HS-27A (cell line): ENCODE measurements around the gene GNG5.
"Not testable (repeated sequence)": the region's sequence is repeated elsewhere in the genome, so short reads cannot be mapped to it uniquely, and the experiment has no call there.

Source experiments
- DNase-seq: peaks from one replicate; pipeline ENCODE4 v3.0.0-alpha.2; 2012; ENCODE audit warnings: low read depth, missing footprints

The GNG5 gene

DNA sequence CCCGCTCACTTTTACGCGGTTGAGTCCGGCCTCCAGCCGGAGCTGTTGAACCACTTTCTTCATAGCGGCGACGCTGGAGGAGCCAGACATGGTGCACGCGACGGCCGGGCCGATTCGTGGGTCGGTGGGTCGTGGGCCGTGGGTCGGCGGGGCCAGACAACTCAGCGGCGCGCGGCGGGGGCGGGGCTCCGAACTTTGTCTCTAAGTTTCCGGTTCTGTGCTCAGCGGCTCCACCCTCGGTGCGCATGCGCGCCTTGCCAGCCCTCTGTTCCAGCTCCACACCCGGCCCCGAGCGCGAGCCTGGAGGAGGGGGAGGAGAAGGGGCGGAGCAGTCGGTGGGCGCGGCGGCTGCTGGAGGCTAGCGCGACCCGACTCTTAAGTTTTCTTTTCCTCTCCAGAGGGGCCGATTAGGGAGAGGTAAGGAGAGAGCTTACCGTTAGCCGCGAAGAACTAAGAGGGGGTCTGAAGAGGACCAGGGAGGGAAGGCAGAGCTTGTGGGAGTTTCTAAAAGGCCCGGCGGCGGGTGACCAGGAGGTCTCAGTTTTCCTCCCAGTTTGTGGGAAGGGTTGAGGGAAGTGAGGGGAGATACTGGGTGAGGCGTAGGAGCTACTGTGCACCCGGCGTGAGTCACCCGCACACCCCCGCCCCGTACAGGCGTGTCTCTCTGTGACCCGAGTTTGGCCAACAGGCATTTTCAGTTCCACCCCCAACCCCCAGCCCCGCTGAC, at the start of gene GNG5, which contains the start of gene SPATA1:
Gene GNG5 (minus strand): TSS at position 580 of the 727 bp plus-strand sequence. CDS start 490 bp downstream, at position 90.
Gene SPATA1 (plus strand): TSS at position 385 of the 727 bp plus-strand sequence. CDS start 9,974 bp downstream, outside the sequence.
- peak; percentile 92 for DNase-seq

DNA sequence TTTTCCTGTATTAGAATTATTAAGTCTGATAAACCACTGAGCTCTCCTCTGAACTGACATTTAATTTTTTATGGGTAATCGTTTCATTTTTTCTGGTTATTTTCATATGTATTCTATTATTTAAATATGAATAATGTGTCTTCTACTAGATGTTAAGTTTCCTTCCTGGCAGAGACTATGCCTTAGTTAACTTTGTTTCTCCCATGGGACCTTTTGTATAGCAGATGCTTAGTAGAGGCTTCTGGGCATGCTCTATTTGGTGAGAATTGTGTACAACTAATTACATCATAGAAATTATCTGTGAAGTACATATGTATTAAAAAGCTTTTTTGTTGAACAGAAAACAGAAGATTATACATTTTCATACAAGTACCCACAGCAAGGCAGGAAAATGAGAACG, 44.4 kb upstream of the GNG5 start:
- DNase-seq, result no peak

DNA sequence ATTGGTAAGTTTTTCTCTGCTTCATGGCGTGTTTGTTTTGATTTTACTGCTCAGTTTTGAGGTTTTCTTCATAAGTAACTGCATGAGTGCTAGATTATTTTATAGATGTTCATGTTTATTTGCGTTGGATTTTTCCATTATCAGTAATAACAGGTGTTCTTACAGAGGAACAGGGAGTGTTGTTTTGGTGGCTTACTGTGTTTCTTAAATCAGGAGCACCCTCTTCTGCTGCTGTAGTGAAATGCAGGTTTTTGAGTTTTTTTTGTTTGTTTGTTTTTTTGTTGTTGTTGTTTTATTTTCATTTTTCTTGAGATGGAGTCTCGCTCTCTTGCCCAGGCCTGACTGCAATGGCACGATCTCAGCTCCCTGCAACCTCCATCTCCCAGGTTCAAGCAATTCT, 35.3 kb upstream of the GNG5 start:
- DNase-seq, result no peak

DNA sequence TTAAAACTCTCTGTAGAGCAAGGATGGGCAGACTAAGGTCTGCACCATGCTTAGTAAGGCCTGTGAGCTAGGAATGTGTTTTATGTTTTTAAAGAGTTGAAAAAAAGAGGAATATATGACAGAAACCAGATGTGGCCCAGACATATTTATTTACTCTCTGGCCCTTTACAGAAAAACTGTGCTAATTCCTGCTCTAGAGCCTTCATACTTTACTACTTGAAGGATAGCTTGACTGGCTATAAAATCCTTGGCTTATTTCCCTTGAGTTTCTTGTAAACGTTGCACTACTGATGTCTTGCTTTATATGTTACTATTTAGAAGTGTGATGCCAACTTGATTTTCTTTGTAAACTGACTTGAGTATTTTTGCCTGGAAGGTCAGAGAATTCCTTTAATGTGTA, 34.4 kb upstream of the GNG5 start:
- DNase-seq, result no peak

DNA sequence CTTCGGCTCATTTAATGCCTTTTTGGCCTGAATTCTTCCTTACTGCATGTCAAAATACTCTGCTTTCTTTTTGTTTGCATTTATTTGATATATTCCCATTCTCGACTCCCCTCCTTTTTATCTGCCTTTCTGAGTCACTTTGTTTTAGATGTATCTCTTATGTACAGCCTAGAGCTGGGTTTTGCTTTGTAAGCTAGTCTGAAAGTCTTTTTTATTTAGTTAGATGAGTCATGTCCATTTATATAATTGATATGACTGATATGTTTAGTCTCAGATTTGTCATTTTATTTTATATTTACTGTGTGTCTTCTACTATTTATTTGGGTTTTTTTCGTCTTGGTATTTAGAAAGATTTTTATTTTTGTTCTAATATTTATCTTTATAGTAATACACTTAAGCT, 33.6 kb upstream of the GNG5 start:
- no peak for DNase-seq

DNA sequence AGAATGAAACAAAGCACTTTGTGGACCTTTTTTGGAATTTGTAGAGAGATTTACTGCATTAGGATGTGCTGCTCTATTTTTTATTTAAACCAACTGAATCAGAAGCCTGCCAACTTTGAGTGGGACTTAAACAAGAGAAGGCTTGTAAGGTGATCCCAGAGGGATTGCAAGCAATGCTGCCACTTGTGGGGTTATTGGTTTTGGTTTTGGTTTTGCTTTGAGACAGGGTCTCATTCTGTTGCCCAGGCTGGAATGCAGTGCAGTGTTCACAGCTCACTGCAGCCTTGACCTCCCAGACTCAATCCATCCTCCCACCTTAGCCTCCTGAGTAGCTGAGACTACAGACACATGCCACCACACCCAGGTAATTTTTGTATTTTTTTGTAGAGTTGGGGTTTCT, 32.2 kb upstream of the GNG5 start:
- DNase-seq, result no peak

DNA sequence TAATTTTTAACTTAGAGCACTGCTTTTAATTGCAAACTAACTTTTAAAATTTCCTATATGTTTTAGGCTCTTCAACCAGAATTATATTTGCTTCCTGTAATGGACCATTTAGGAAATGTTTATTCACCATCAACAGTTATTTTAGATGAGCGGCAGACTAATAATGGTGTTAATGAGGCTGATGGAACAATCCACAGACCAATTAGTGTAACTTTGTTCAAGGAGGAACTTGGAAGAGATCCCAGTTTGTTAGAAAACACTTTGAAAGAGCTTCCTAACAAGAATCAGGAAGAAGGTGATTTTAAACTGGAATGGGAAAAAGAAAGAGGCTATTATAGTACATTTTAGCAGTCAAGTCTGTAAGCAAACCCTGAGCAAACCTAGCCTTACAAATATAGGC, 19.4 kb upstream of the GNG5 start:
- DNase-seq, result no peak

DNA sequence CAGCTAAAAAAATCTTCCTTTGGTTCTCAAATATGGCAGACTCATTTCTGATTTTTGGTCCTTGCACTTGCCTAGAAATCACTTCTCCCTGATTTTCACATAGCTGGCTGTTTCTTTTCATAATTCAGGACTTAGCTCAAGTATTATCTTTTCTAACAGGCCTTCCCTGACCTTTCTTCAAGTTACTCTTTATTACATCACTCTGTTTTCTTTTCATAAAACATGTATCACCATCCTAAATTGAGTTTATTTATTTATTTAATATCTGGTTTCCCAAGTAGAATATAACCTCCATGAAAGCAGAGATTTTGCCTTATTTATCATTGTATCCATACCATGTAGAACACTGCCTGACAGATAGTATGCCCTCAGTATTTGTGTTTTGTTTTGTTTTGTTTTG, 18.2 kb upstream of the GNG5 start:
- no peak for DNase-seq

DNA sequence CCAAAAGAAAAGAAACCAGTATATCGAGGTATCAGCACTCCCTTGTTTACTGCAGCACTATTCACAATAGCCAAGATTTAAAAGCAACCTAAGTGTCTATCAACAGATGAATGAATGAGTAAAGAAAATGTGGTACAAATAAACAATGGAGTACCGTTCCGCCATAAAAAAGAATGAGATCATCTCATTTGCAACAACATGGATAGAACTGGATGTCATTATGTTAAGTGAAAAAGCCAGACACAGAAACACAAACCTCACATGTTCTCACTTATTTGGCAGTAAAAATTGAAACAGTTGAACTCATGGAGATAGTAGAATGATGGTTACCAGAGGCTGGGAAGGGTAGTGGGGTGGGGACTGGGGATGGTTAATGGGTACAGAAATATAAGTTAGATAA, 4.3 kb upstream of the GNG5 start:
- DNase-seq, result no peak

DNA sequence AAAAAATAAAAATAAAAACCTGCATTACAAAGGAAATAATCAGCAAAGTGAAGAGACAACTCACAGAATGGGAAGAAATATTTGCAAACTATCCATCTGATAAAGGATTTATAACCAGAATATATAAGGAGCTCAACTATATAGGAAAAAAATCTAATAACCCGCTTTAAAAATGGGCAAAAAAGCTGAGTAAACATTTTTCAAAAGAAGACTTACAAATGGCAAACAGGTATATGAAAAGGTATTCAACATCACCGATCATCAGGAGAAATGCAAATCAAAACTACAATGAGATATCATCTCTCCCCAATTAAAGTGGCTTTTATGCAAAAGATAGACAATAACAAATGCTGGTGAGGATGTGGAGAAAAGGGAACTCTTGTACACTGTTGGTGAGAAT, 3.8 kb upstream of the GNG5 start:
- no peak for DNase-seq

DNA sequence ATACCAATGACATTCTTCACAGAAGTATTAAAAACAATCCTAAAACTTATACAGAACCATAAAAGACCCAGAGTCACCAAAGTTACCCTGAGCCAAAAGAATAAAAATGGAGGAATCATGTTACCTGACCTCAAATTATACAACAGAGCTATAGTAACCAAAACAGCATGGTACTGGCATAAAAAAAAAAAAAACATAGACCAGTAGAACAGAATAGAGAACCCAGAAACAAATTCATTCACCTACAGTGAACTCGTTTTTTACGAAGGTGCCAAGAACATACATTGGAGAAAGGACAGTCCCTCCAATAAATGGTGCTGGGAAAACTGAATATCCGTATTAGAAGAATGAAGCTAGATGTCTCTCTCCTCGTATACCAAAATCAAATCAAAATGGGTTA, 2.6 kb upstream of the GNG5 start:
- DNase-seq, result no peak

DNA sequence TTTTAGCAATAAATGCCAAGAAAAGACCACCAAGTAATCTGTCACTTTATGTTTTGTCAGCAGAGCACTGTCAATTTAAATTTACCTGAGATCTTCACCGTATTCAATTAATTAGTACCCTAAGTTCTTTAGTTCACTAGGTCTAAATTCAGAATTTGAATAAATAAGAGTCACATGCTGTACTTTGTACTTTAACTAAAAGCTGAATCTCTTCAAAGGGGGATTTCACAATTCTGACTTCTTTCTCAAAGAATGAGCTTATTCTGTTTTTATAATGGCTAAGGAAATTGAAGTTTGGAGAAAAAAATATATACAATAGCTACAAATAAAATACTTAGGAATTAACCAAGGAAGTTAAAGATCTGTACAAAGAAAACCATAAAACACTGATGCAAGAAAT, 2.1 kb upstream of the GNG5 start:
- DNase-seq, result no peak

DNA sequence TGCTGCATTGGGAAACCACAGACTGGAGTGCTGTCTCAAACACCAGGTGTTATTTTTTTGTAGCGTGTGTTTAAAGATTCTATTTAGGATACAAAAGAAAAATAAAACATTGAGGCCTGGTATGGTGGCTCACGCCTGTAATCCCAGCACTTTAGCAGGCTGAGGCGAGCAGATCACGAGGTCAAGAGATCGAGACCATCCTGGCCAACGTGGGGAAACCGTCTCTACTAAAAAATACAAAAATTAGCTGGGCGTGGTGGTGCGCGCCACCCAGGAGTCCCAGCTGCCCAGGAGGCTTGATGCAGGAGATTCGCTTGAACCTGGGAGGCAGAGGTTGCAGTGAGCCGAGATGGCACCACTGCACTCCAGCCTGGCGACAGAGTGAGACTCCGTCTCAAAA, 1.5 kb upstream of the GNG5 start:
- DNase-seq, result not testable (repeated sequence)

DNA sequence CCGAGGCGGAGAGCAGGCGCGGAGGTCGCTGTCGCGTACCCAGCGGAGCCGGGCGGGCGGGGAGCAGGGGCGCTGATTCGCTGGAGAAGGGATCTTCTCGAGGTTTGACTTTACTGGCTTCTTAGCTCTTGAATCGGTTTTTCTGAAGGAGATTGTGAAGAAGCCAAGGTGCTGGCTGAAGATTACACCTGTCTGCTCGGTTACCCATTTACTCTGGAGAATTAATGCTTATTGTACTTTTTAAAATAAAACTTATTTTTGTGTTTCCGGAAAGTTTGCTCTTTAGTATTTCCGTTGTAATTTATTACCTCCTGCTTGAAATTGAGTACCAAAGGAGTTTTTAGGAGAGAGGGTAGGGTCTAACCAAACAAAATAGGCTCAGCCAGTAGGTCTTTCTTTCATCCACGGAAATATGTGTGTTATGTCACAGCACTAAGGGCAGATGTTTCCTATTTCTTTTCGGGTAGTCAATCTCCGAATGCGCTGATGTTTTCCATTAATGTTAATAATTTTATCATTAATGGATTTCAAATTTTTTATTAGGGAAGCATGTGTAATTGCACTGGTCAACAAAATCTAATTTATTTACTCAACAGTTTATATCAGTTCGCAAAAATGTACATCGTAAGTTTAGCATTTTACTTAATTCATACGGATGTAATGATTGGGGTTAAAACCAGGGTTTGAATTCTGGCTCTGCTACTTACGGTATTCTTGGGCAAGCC, 510 bp upstream of the GNG5 start:
- no peak for DNase-seq

DNA sequence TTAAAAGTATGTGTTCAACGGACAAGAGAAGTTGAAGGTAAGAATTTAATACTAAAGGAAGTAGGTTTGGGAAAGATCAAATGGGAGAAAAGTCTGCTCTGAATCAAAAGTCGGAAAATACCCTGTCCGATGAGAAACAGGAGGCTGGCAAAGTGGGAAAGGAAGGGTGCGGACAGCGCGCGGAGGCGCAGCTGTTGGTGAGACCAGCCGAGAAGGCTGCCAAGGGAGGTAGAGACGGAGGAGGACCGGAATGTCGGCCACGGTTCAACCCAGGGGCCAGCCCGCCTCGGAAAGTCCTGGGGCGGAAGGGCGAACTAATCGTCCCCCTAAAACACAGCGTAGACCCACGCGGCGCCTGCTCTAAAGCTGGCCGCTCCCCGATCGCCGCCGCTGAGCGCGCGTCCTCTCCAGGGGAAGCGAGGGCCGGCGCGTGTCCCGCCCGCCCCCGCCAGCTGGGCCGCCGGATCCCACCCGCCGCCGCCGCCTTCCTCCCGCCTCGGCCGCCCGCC, 834 bp downstream of the GNG5 start:
- peak; percentile 59 for DNase-seq

DNA sequence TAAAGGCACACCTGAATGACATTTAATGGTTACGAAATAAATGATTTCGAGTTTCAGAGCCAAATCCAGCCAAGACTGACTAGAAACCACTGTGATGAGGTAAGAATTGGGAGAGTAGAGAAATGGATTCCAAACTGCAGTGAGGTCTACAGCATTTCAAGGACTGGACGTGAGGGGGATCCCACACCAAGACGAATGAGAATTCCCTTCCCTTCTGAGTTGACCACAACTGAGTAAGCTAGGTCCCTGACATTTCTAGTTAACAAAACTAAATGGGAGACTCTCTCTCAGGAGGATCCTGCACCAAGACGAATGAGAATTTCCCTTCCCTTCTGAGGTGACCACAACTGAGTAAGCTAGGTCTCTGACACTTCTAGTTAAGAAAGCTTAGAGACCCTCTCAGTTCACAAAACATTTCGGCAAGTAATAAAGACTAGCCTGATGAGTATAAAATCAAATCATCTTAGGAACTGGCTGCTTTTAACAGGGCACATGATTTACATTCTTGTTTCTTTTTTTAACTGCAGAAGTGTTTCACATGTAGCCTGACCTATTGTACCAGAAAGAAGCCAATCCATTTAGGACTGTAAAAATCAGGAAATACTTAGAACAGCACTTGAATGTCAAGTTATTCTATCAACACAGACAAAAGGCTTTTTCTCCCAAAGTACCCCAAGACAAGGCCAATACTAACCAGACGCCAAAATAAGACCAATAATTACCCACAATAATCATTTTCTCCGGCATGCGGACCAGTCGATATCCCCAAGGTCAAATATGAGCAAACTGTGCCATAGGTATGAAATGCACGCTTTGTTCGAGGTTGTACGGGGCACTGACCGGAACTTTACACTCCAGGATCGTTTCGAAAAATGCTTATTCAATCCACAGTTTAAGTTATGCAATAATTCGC, 1.5 kb downstream of the GNG5 start:
- peak; percentile 29 for DNase-seq

DNA sequence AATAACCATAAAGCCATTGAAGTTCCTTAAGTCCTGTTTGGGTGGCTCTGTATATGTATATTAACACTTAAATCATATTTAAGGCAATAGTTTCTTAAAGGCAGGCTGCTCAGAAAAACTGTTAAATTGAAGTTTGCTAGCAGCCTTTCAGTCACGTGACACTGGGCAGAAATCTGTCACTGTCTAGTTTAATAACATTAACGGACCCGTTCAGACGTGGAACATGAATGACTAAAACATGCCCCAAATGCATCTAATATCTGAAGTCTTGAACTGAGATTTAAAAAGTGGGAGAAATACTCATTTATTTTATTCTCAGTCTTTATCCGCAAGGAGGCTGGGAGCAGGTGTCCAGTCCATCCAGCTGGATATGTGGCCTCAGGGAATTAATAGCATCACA, 3.5 kb downstream of the GNG5 start:
- DNase-seq, result no peak

DNA sequence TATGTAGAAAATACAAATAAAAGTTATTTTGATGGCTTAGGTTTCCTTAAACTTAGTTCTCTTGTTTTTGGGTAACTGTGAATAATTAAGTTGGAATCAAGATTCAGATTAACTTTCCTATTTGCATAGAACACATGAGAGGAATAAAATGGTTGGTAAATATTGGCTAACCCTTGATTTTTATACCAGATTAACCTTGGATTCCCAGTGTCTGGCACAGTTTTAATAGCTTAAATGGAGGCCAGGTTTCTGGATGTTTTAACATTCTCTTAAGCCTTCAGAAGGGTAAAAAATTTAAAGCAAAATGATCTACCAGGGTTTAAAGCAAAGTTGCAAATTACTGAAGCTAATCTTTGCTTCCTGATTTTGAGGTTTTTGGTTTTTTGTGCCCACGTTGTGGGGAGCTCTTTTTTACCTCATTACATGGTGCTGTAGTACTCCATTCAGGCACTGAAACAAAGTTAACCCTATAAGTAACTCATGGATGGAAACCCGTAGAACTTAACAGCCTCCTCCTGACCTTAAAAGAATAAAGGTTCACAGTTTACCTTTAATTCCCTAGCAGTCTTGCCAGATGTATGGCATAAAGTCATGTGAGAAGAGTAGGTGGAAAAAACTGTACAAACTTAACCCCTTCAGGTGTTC, 8.6 kb downstream of the GNG5 start:
- no peak for DNase-seq

DNA sequence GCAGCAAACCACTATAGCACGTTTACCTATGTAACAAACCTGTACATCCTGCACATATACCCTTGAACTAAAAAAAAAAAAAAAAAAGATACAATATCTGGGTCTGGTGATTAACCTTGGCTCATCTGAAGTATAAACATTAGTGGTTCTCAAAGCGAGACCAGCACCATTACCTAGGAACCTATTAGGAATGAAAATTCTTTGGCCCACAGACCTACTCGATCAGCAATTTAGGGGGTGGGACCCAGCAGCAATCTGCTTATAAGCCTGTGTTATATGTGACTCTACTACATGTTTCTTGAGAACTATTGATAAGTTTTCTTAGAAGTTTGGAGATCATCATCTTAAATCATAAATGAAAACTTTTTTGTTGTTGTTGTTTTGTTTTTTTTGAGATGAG, 9.9 kb downstream of the GNG5 start:
- no peak for DNase-seq

DNA sequence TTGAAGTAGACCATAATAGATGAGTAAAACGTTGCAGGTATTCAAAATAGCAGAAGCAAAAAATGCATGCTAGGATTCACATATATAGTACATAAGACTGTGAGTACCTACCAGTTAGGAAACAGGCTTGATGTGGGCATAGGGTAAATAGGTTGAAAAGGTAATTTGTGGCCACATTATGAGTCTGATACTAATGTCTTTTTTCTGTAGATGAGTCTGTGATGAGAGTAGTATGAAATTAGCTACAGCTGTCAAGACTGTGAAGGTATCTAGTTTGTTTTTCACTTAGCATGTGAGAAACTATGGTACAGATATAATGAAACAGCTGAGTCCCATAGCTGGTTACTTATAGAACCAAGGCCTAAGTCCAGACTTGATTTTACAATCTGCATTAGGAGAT, 12.6 kb downstream of the GNG5 start:
- DNase-seq, result no peak

DNA sequence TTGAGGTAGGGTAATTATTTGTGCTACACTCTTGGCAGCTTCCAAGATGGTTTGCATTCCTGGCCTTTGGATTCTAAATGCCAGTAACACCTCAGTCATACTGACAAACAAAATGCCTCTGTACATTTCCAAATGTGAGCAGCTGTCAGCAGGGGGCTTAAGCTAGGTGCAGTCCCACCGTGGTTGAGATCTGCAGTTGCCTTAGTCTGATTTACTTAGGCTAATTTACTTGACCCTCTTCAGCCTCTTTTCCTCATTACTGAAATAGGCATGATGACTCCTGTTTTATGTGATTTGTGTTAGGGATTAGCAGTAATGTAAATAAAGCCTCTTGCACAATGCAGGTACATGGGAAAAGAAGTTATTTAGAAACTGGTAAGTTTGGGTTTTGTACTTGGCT, 13.7 kb downstream of the GNG5 start:
- no peak for DNase-seq

DNA sequence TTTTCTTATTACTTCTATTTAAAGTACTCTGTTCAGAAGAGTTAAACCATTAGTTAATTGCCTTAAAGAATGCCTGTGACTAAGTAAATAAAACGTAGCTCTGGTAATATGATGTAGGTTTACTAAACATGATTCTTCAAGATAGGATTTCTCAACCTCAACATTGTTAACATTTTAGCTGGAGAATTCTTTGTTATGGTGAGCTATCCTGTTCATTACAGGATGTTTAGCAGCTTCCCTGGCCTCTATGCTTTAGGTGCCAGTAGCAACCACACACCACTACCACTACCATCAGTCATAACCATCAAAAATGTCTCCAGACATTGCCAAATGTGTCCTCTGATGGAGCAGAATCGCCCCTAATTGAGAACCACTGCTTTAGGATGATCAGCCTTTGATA, 16.6 kb downstream of the GNG5 start:
- no peak for DNase-seq
